Right hindlimb (tissue), 1 donor: Measurements from ENCODE around the gene RNF38.

Source experiments
- DNase-seq: peaks from one replicate; pipeline ENCODE4 v3.0.0-alpha.2; 2018

Gene RNF38

DNA sequence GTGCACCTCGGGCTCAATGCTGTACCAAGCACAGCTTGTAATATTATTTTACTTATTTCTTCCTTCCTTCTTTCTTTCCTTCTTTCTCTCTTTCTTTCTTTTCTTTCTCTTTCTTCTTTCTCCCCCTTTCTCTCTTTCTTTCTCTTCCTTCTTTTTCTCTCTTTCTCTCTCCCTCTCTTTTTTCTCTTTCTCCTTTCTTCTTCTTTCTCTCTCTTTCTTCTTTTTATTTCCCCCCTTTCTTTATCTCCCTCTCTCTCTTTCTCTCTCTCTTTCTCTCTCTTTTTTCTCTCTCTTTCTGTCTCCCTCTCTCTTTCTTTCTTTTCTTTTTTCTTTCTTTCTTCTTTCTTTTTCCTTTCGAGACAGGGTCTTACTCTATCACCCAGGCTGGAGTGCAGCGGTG lies 109.1 kb downstream of the RNF38 start:
- DNase-seq, result no peak

DNA sequence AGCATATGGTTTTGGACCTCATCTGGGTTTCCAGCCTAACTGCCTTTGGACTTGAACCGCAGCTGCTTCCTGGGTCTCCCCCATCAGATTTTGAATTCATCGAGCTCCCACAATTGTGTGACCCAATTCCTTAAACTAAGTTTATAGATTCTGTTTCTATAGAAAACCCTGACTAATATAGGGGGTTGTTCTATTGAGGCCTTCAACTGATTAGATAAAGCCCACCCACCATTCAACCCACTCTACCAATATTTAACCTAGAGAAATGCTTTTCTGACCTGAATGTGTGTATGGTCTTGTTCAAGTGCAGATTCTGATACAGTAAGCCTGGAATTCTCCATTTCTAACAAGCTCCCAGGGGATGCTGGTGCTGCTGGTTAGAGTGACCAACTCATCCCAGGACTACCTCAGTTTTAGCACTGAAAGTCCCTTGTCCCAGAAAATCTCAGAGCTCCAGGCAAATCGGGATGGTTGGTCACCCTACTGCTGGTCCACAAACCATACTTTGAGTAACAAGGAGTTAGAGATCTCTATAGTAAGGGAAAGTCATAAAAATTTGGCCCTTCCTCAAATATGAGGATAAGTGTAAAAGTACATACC lies 110.1 kb downstream of the RNF38 start:
- DNase-seq, result no peak

DNA sequence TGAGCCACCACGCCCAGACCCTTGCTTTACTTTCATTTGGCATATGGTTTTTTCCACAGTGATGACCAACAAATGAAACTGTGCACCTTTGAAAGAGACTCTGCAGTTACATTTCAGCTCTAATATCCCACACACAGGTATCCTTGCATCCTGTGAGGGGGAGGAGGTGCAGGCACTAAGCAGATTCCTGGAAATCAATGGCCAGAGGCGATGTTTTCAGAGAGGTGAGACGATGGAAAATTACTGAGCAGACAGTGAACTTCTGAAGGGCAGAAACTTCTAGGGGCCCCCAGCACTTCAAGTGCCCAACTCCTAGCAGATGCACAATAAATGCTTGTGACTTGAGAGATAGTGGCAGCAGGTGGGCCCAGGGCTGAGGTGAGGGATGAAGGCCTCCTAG lies 112.0 kb downstream of the RNF38 start:
- DNase-seq, result no peak
